ENCODE data around the gene SLC30A2.

The SLC30A2 gene

GRCh38 chr1:26044971-26045721 is 772 bp downstream of the SLC30A2 start:
- TF ChIP-seq CTCF (IDR thresholded peaks at IDR 0.05; ENCODE audit: borderline replicate concordance, control extremely low read depth, extremely low read depth, insufficient read depth, missing control alignments), result no peak
- in situ Hi-C loops (cut with MboI; ENCODE audit: low sequenced_read_pairs, unreplicated experiment), result no loop called here

GRCh38 chr1:26044414-26044813 is 1.5 kb downstream of the SLC30A2 start:
- no peak for TF ChIP-seq CTCF (IDR thresholded peaks at IDR 0.05; ENCODE audit: borderline replicate concordance, control extremely low read depth, extremely low read depth, insufficient read depth, missing control alignments)
- in situ Hi-C loops (cut with MboI; ENCODE audit: low sequenced_read_pairs, unreplicated experiment), result no loop called here
- no peak for DNase-seq (ENCODE audit: low spot score)

More at GRCh38 chr1:26044971-26045721, 772 bp downstream of the SLC30A2 start:
- DNase-seq (ENCODE audit: low spot score), result no peak

- no peak for DNase-seq (ENCODE audit: low spot score)
- in situ Hi-C loops (cut with MboI; ENCODE audit: low sequenced_read_pairs, unreplicated experiment), result no loop called here
- TF ChIP-seq CTCF (IDR thresholded peaks at IDR 0.05; ENCODE audit: borderline replicate concordance, control extremely low read depth, extremely low read depth, insufficient read depth, missing control alignments), result no peak
These were observed 2.2 kb downstream of the SLC30A2 start for GRCh38 chr1:26043765-26044164.

GRCh38 chr1:26041978-26042377 is 3.9 kb downstream of the SLC30A2 start:
- in situ Hi-C loops (cut with MboI; ENCODE audit: low sequenced_read_pairs, unreplicated experiment), result no loop called here
- DNase-seq (ENCODE audit: low spot score), result no peak

GRCh38 chr1:26041401-26041800 is 4.5 kb downstream of the SLC30A2 start:
- in situ Hi-C loops (cut with MboI; ENCODE audit: low sequenced_read_pairs, unreplicated experiment), result no loop called here
- no peak for DNase-seq (ENCODE audit: low spot score)
- TF ChIP-seq CTCF (IDR thresholded peaks at IDR 0.05; ENCODE audit: borderline replicate concordance, control extremely low read depth, extremely low read depth, insufficient read depth, missing control alignments), result no peak

More at GRCh38 chr1:26041978-26042377, 3.9 kb downstream of the SLC30A2 start:
- no peak for TF ChIP-seq CTCF (IDR thresholded peaks at IDR 0.05; ENCODE audit: borderline replicate concordance, control extremely low read depth, extremely low read depth, insufficient read depth, missing control alignments)

- no peak for TF ChIP-seq CTCF (IDR thresholded peaks at IDR 0.05; ENCODE audit: borderline replicate concordance, control extremely low read depth, extremely low read depth, insufficient read depth, missing control alignments)
- no peak for DNase-seq (ENCODE audit: low spot score)
- in situ Hi-C loops (cut with MboI; ENCODE audit: low sequenced_read_pairs, unreplicated experiment), result no loop called here
These were observed 7.0 kb downstream of the SLC30A2 start for GRCh38 chr1:26038904-26039303.
